ENCODE measurements around the gene DCN.

The DCN gene

GRCh38 chr12:91140026-91140931 lies 42.3 kb downstream of the DCN start:
- Histone ChIP-seq H3K4me1 (ENCODE audit: control insufficient read depth, insufficient read depth, low read length, poor library complexity, severe bottlenecking) (peaks cover 38% of the 10 kb centered on the region), H3K4me3 (ENCODE audit: extremely low read depth, insufficient read depth, low read length, poor library complexity, severe bottlenecking) (no peak overlapping the region), H3K36me3 (ENCODE audit: control insufficient read depth, insufficient read depth, low read length) (no peaks in the 10 kb centered on the region), H3K27ac (ENCODE audit: low read depth, low read length, severe bottlenecking) (peak overlapping the region; percentile 57), H3K9me3 (ENCODE audit: control insufficient read depth, low read length) (no peaks in the 10 kb centered on the region)
- no CpG with 5 or more reads among the region's 1 CpG for WGBS, 2 experiments (ENCODE audit: insufficient coverage in 2 of 2)

- H3K4me1 ChIP-seq (ENCODE audit: control insufficient read depth, insufficient read depth, low read length, poor library complexity, severe bottlenecking), result peaks cover 38% of the 10 kb centered on the region
- H3K36me3 ChIP-seq (ENCODE audit: control insufficient read depth, insufficient read depth, low read length), result no peaks in the 10 kb centered on the region
- no peaks in the 10 kb centered on the region for H3K9me3 ChIP-seq (ENCODE audit: control insufficient read depth, low read length)
- peak overlapping the region; percentile 57 for H3K27ac ChIP-seq (ENCODE audit: low read depth, low read length, severe bottlenecking)
- no peak overlapping the region for H3K4me3 ChIP-seq (ENCODE audit: extremely low read depth, insufficient read depth, low read length, poor library complexity, severe bottlenecking)
- no CpG with 5 or more reads among the region's 2 CpGs for WGBS, 2 experiments (ENCODE audit: insufficient coverage in 2 of 2)
These were observed 43.3 kb downstream of the DCN start for GRCh38 chr12:91139286-91139685.

GRCh38 chr12:91138337-91138920 lies 44.2 kb downstream of the DCN start:
- whole genome bisulfite sequencing, 2 experiments (ENCODE audit: insufficient coverage in 2 of 2), result no CpG with 5 or more reads among the region's 1 CpG
- Histone ChIP-seq H3K27ac (ENCODE audit: low read depth, low read length, severe bottlenecking) (peak overlapping the region; percentile 47), H3K4me1 (ENCODE audit: control insufficient read depth, insufficient read depth, low read length, poor library complexity, severe bottlenecking) (peaks cover 38% of the 10 kb centered on the region)

GRCh38 chr12:91133871-91134270 lies 48.7 kb downstream of the DCN start:
- H3K36me3 ChIP-seq (ENCODE audit: control insufficient read depth, insufficient read depth, low read length), result no peaks in the 10 kb centered on the region

More at GRCh38 chr12:91138337-91138920, 44.2 kb downstream of the DCN start:
- H3K4me3 ChIP-seq (ENCODE audit: extremely low read depth, insufficient read depth, low read length, poor library complexity, severe bottlenecking), result no peak overlapping the region
- no peaks in the 10 kb centered on the region for H3K9me3 ChIP-seq (ENCODE audit: control insufficient read depth, low read length)
- no peaks in the 10 kb centered on the region for H3K36me3 ChIP-seq (ENCODE audit: control insufficient read depth, insufficient read depth, low read length)

GRCh38 chr12:91129662-91130362 lies 52.8 kb downstream of the DCN start:
- Histone ChIP-seq H3K9me3 (ENCODE audit: control insufficient read depth, low read length) (no peaks in the 10 kb centered on the region), H3K4me1 (ENCODE audit: control insufficient read depth, insufficient read depth, low read length, poor library complexity, severe bottlenecking) (no peaks in the 10 kb centered on the region), H3K27ac (ENCODE audit: low read depth, low read length, severe bottlenecking) (no peak overlapping the region), H3K36me3 (ENCODE audit: control insufficient read depth, insufficient read depth, low read length) (no peaks in the 10 kb centered on the region), H3K4me3 (ENCODE audit: extremely low read depth, insufficient read depth, low read length, poor library complexity, severe bottlenecking) (no peak overlapping the region)
- WGBS, 2 experiments (ENCODE audit: insufficient coverage in 2 of 2), result 71 to 100% methylated on average over 1 of the region's 2 CpGs

More at GRCh38 chr12:91133871-91134270, 48.7 kb downstream of the DCN start:
- WGBS, 2 experiments (ENCODE audit: insufficient coverage in 2 of 2), result no CpG with 5 or more reads among the region's 1 CpG
- Histone ChIP-seq H3K9me3 (ENCODE audit: control insufficient read depth, low read length) (no peaks in the 10 kb centered on the region), H3K4me1 (ENCODE audit: control insufficient read depth, insufficient read depth, low read length, poor library complexity, severe bottlenecking) (peaks cover 10% of the 10 kb centered on the region), H3K4me3 (ENCODE audit: extremely low read depth, insufficient read depth, low read length, poor library complexity, severe bottlenecking) (no peak overlapping the region), H3K27ac (ENCODE audit: low read depth, low read length, severe bottlenecking) (no peak overlapping the region)

GRCh38 chr12:91127751-91128150 lies 54.9 kb downstream of the DCN start:
- Histone ChIP-seq H3K27ac (ENCODE audit: low read depth, low read length, severe bottlenecking) (no peak overlapping the region), H3K4me3 (ENCODE audit: extremely low read depth, insufficient read depth, low read length, poor library complexity, severe bottlenecking) (no peak overlapping the region), H3K9me3 (ENCODE audit: control insufficient read depth, low read length) (no peaks in the 10 kb centered on the region), H3K36me3 (ENCODE audit: control insufficient read depth, insufficient read depth, low read length) (no peaks in the 10 kb centered on the region), H3K4me1 (ENCODE audit: control insufficient read depth, insufficient read depth, low read length, poor library complexity, severe bottlenecking) (no peaks in the 10 kb centered on the region)
- no CpG with 5 or more reads among the region's 3 CpGs for WGBS, 2 experiments (ENCODE audit: insufficient coverage in 2 of 2)

GRCh38 chr12:91127306-91127705 lies 55.3 kb downstream of the DCN start:
- WGBS, 2 experiments (ENCODE audit: insufficient coverage in 2 of 2), result no CpG with 5 or more reads among the region's 2 CpGs
- Histone ChIP-seq H3K4me3 (ENCODE audit: extremely low read depth, insufficient read depth, low read length, poor library complexity, severe bottlenecking) (no peak overlapping the region), H3K9me3 (ENCODE audit: control insufficient read depth, low read length) (no peaks in the 10 kb centered on the region), H3K27ac (ENCODE audit: low read depth, low read length, severe bottlenecking) (no peak overlapping the region), H3K4me1 (ENCODE audit: control insufficient read depth, insufficient read depth, low read length, poor library complexity, severe bottlenecking) (no peaks in the 10 kb centered on the region), H3K36me3 (ENCODE audit: control insufficient read depth, insufficient read depth, low read length) (no peaks in the 10 kb centered on the region)

GRCh38 chr12:91126516-91126915 lies 56.1 kb downstream of the DCN start:
- H3K9me3 ChIP-seq (ENCODE audit: control insufficient read depth, low read length), result no peaks in the 10 kb centered on the region
- 100% methylated on average over 1 of the region's 1 CpG for WGBS, 2 experiments (ENCODE audit: insufficient coverage in 2 of 2)
- no peaks in the 10 kb centered on the region for H3K4me1 ChIP-seq (ENCODE audit: control insufficient read depth, insufficient read depth, low read length, poor library complexity, severe bottlenecking)
- H3K36me3 ChIP-seq (ENCODE audit: control insufficient read depth, insufficient read depth, low read length), result no peaks in the 10 kb centered on the region
- H3K27ac ChIP-seq (ENCODE audit: low read depth, low read length, severe bottlenecking), result no peak overlapping the region
- H3K4me3 ChIP-seq (ENCODE audit: extremely low read depth, insufficient read depth, low read length, poor library complexity, severe bottlenecking), result no peak overlapping the region

GRCh38 chr12:91123236-91123916 lies 59.2 kb downstream of the DCN start:
- Histone ChIP-seq H3K9me3 (ENCODE audit: control insufficient read depth, low read length) (no peaks in the 10 kb centered on the region), H3K27ac (ENCODE audit: low read depth, low read length, severe bottlenecking) (no peak overlapping the region), H3K4me1 (ENCODE audit: control insufficient read depth, insufficient read depth, low read length, poor library complexity, severe bottlenecking) (no peaks in the 10 kb centered on the region), H3K36me3 (ENCODE audit: control insufficient read depth, insufficient read depth, low read length) (no peaks in the 10 kb centered on the region), H3K4me3 (ENCODE audit: extremely low read depth, insufficient read depth, low read length, poor library complexity, severe bottlenecking) (no peak overlapping the region)
- 83 to 91% methylated on average over 1 to 4 of the region's 5 CpGs for WGBS, 2 experiments (ENCODE audit: insufficient coverage in 2 of 2)

- Histone ChIP-seq H3K4me3 (ENCODE audit: extremely low read depth, insufficient read depth, low read length, poor library complexity, severe bottlenecking) (no peak overlapping the region), H3K9me3 (ENCODE audit: control insufficient read depth, low read length) (no peaks in the 10 kb centered on the region), H3K27ac (ENCODE audit: low read depth, low read length, severe bottlenecking) (no peak overlapping the region), H3K36me3 (ENCODE audit: control insufficient read depth, insufficient read depth, low read length) (no peaks in the 10 kb centered on the region), H3K4me1 (ENCODE audit: control insufficient read depth, insufficient read depth, low read length, poor library complexity, severe bottlenecking) (no peaks in the 10 kb centered on the region)
These were observed 61.8 kb downstream of the DCN start for GRCh38 chr12:91120781-91121180.

All from mesodermal cell (in vitro differentiated cells).